Measurements from ENCODE around the gene NBPF1. TPM values are rescaled to one million over a fixed set of nuclear protein-coding genes. Genes with fewer than 3 reads are reported as not detected.
A peak's percentile ranks its signal among the peaks of the same experiment; 100 is the strongest.
"Not testable (repeated sequence)": the region's sequence is repeated elsewhere in the genome, so short reads cannot be mapped to it uniquely, and the experiment has no call there.

NBPF1 gene
- total and polyA plus RNA-seq, 2 donors from 2014 or later = 8.0 to 56.3 TPM

- H3K4me3 ChIP-seq (ENCODE audit: low read length in 3 of 3); H3K27me3 ChIP-seq (ENCODE audit: control insufficient read depth, insufficient read depth, low read length); FAIRE-seq; H3K9ac ChIP-seq (ENCODE audit: low read length in 3 of 3); H3K4me1 ChIP-seq (ENCODE audit: control insufficient read depth in 2 of 3, insufficient read depth in 2 of 3, low read depth in 1 of 3, low read length in 3 of 3); intact Hi-C loops (cut with DNase I); H3K27ac ChIP-seq (ENCODE audit: low read depth in 2 of 2, low read length in 2 of 2); H3K9me3 ChIP-seq (ENCODE audit: control insufficient read depth in 2 of 3, insufficient read depth in 1 of 3, low read length in 3 of 3): not testable (repeated sequence)
- H3K36me3 ChIP-seq (ENCODE audit: control insufficient read depth in 2 of 3, insufficient read depth in 3 of 3, low read length in 3 of 3) = peaks cover 18 to 53% (median 38%) of the 10 kb centered on the region in 3 donors
- peak in 1 of 5 donors; percentile 78 for DNase-seq
These were observed 18.9 kb upstream of the NBPF1 start for GRCh38 chr1:16632044-16632850.

GRCh38 chr1:16631248-16632043 is 18.1 kb upstream of the NBPF1 start:
- H3K27ac ChIP-seq (ENCODE audit: low read depth in 2 of 2, low read length in 2 of 2) = no peak overlapping the region
- no peak for TF ChIP-seq CTCF (IDR thresholded peaks at IDR 0.05; ENCODE audit: borderline replicate concordance, extremely low read depth, insufficient read depth)
- intact Hi-C loops (cut with DNase I) = no loop called here
- FAIRE-seq (no peak), DNase-seq (peak in 2 of 5 donors; percentile 68 to 89)
- H3K4me1 ChIP-seq (ENCODE audit: control insufficient read depth in 2 of 3, insufficient read depth in 2 of 3, low read depth in 1 of 3, low read length in 3 of 3) = no peaks in the 10 kb centered on the region
- H3K4me3 ChIP-seq (ENCODE audit: low read length in 3 of 3) = no peak overlapping the region
- H3K36me3 ChIP-seq (ENCODE audit: control insufficient read depth in 2 of 3, insufficient read depth in 3 of 3, low read length in 3 of 3) = peaks cover 18 to 56% (median 39%) of the 10 kb centered on the region in 3 donors
- H3K9ac ChIP-seq (ENCODE audit: low read length in 3 of 3) = no peak overlapping the region
- H3K27me3 ChIP-seq (ENCODE audit: control insufficient read depth, insufficient read depth, low read length) = no peaks in the 10 kb centered on the region
- H3K9me3 ChIP-seq (ENCODE audit: control insufficient read depth in 2 of 3, insufficient read depth in 1 of 3, low read length in 3 of 3) = no peaks in the 10 kb centered on the region

- H3K9me3 ChIP-seq (ENCODE audit: control insufficient read depth in 2 of 3, insufficient read depth in 1 of 3, low read length in 3 of 3) = no peaks in the 10 kb centered on the region
- DNase-seq (peak in 2 of 5 donors; percentile 73 to 87), FAIRE-seq (no peak)
- no peak overlapping the region for H3K4me3 ChIP-seq (ENCODE audit: low read length in 3 of 3)
- no peak overlapping the region for H3K27ac ChIP-seq (ENCODE audit: low read depth in 2 of 2, low read length in 2 of 2)
- peaks cover 18 to 62% (median 45%) of the 10 kb centered on the region in 3 donors for H3K36me3 ChIP-seq (ENCODE audit: control insufficient read depth in 2 of 3, insufficient read depth in 3 of 3, low read length in 3 of 3)
- H3K9ac ChIP-seq (ENCODE audit: low read length in 3 of 3) = no peak overlapping the region
- intact Hi-C loops (cut with DNase I) = no loop called here
- no peaks in the 10 kb centered on the region for H3K27me3 ChIP-seq (ENCODE audit: control insufficient read depth, insufficient read depth, low read length)
- H3K4me1 ChIP-seq (ENCODE audit: control insufficient read depth in 2 of 3, insufficient read depth in 2 of 3, low read depth in 1 of 3, low read length in 3 of 3) = no peaks in the 10 kb centered on the region
- TF ChIP-seq CTCF (IDR thresholded peaks at IDR 0.05; ENCODE audit: borderline replicate concordance, extremely low read depth, insufficient read depth) = no peak
These were observed 17.4 kb upstream of the NBPF1 start for GRCh38 chr1:16630661-16631247.

GRCh38 chr1:16629916-16630530 is 16.7 kb upstream of the NBPF1 start:
- DNase-seq = peak in 2 of 5 donors; percentile 66 to 83
- intact Hi-C loops (cut with DNase I); H3K27me3 ChIP-seq (ENCODE audit: control insufficient read depth, insufficient read depth, low read length); H3K9ac ChIP-seq (ENCODE audit: low read length in 3 of 3); H3K9me3 ChIP-seq (ENCODE audit: control insufficient read depth in 2 of 3, insufficient read depth in 1 of 3, low read length in 3 of 3); H3K27ac ChIP-seq (ENCODE audit: low read depth in 2 of 2, low read length in 2 of 2); H3K4me3 ChIP-seq (ENCODE audit: low read length in 3 of 3); FAIRE-seq; H3K4me1 ChIP-seq (ENCODE audit: control insufficient read depth in 2 of 3, insufficient read depth in 2 of 3, low read depth in 1 of 3, low read length in 3 of 3): not testable (repeated sequence)
- H3K36me3 ChIP-seq (ENCODE audit: control insufficient read depth in 2 of 3, insufficient read depth in 3 of 3, low read length in 3 of 3) = peaks cover 19 to 65% (median 47%) of the 10 kb centered on the region in 3 donors
